ENCODE results near the gene WDR41. TPM values are rescaled to one million over a fixed set of nuclear protein-coding genes. Genes with fewer than 3 reads are reported as not detected.

WDR41 gene
- total RNA-seq, 1 donor from 2014 or later: 66.2 TPM

GRCh38 chr5:77409870-77410621, 82.1 kb downstream of the WDR41 start:
- no peak for TF ChIP-seq CTCF (conservative IDR thresholded peaks at IDR 0.05; ENCODE audit: low read depth, low read length)
- DNase-seq (ENCODE audit: low read depth): no peak
- no peak overlapping the region for H3K4me3 ChIP-seq (ENCODE audit: low read depth, low read length)

GRCh38 chr5:77407152-77407551, 85.0 kb downstream of the WDR41 start:
- no peak overlapping the region for H3K4me3 ChIP-seq (ENCODE audit: low read depth, low read length)
- no peak for DNase-seq (ENCODE audit: low read depth)
- no peak for TF ChIP-seq CTCF (conservative IDR thresholded peaks at IDR 0.05; ENCODE audit: low read depth, low read length)

- no peak overlapping the region for H3K4me3 ChIP-seq (ENCODE audit: low read depth, low read length)
- no peak for TF ChIP-seq CTCF (conservative IDR thresholded peaks at IDR 0.05; ENCODE audit: low read depth, low read length)
- DNase-seq (ENCODE audit: low read depth): no peak
These were observed 89.3 kb downstream of the WDR41 start for GRCh38 chr5:77402796-77403195.

GRCh38 chr5:77400645-77401044, 91.5 kb downstream of the WDR41 start:
- no peak overlapping the region for H3K4me3 ChIP-seq (ENCODE audit: low read depth, low read length)
- TF ChIP-seq CTCF (conservative IDR thresholded peaks at IDR 0.05; ENCODE audit: low read depth, low read length): no peak
- no peak for DNase-seq (ENCODE audit: low read depth)

- TF ChIP-seq CTCF (conservative IDR thresholded peaks at IDR 0.05; ENCODE audit: low read depth, low read length): no peak
- no peak overlapping the region for H3K4me3 ChIP-seq (ENCODE audit: low read depth, low read length)
- no peak for DNase-seq (ENCODE audit: low read depth)
These were observed 93.2 kb downstream of the WDR41 start for GRCh38 chr5:77398896-77399295.

GRCh38 chr5:77398458-77398857, 93.7 kb downstream of the WDR41 start:
- DNase-seq (ENCODE audit: low read depth): no peak
- no peak overlapping the region for H3K4me3 ChIP-seq (ENCODE audit: low read depth, low read length)
- no peak for TF ChIP-seq CTCF (conservative IDR thresholded peaks at IDR 0.05; ENCODE audit: low read depth, low read length)

- H3K4me3 ChIP-seq (ENCODE audit: low read depth, low read length): no peak overlapping the region
- TF ChIP-seq CTCF (conservative IDR thresholded peaks at IDR 0.05; ENCODE audit: low read depth, low read length): no peak
- no peak for DNase-seq (ENCODE audit: low read depth)
These were observed 94.3 kb downstream of the WDR41 start for GRCh38 chr5:77397686-77398292.

All from epithelial cell of proximal tubule (primary cell).